ENCODE data around the gene BPNT1. TPM values are rescaled to one million over a fixed set of nuclear protein-coding genes. Genes with fewer than 3 reads are reported as not detected.

The BPNT1 gene
- total and polyA plus RNA-seq, 2 of the 13 experiments (the other 11 are each of a cell fraction or from before 2014, with no cell fraction given) = 35.2 to 43.9 TPM

GRCh38 chr1:220067269-220068204, 22.1 kb downstream of the BPNT1 start:
- POLR2A ChIA-PET = interaction anchor here (0.6 kb wide), 1 partner anchor 54 kb away, joined by 3 read pairs; no protein-coding TSS in a partner anchor
- FAIRE-seq = no peak
- TF ChIP-seq XRCC5 (optimal IDR thresholded peaks at IDR 0.05; ENCODE audit: low read length) = no peak
- TF ChIP-seq, protein P1, sequence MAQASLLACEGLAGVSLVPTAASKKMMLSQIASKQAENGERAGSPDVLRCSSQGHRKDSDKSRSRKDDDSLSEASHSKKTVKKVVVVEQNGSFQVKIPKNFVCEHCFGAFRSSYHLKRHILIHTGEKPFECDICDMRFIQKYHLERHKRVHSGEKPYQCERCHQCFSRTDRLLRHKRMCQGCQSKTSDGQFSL (CRISPR knock-in tag; IDR thresholded peaks at IDR 0.05) = no peak
- no peak for TF ChIP-seq AFF4 (CRISPR knock-in tag; IDR thresholded peaks at IDR 0.05)
- no peak for TF ChIP-seq ZNF282 (IDR thresholded peaks at IDR 0.05; ENCODE audit: partially characterized antibody)
- no peak for TF ChIP-seq REST (IDR thresholded peaks at IDR 0.05; ENCODE audit: borderline replicate concordance in 1 of 2, low read depth in 1 of 2, low read length in 2 of 2)
- TF ChIP-seq TOE1 (CRISPR knock-in tag; IDR thresholded peaks at IDR 0.05) = no peak
- no peak for TF ChIP-seq RCOR2 (CRISPR knock-in tag; IDR thresholded peaks at IDR 0.05)
- TF ChIP-seq SKI (IDR thresholded peaks at IDR 0.05; ENCODE audit: partially characterized antibody) = no peak
- TF ChIP-seq CHD4 (IDR thresholded peaks at IDR 0.05; ENCODE audit: borderline replicate concordance, low read length) = no peak
- no peak for TF ChIP-seq PAXIP1 (CRISPR knock-in tag; conservative IDR thresholded peaks at IDR 0.05)
- TF ChIP-seq NFKB2 (CRISPR knock-in tag; IDR thresholded peaks at IDR 0.05; ENCODE audit: borderline replicate concordance) = no peak

More at GRCh38 chr1:220067269-220068204, 22.1 kb downstream of the BPNT1 start:
- Histone ChIP-seq H3K27me3 (ENCODE audit: control insufficient read depth in 1 of 2, insufficient read depth in 2 of 2, low read length in 2 of 2) (no peaks in the 10 kb centered on the region; a peak in 1 of 5 replicates), H3K36me3 (replicated peaks in 1 of 2; ENCODE audit: control insufficient read depth in 1 of 2, insufficient read depth in 2 of 2, low read length in 2 of 2) (peaks cover 9 to 36% of the 10 kb centered on the region in 2 experiments), H4K20me1 (ENCODE audit: insufficient read depth, low read length) (no peaks in the 10 kb centered on the region), H3K27ac (ENCODE audit: extremely low read length, insufficient read depth, low read length) (no peak overlapping the region), H3K4me3 (replicated peaks in 1 of 3; ENCODE audit: insufficient read depth in 1 of 3, low read depth in 2 of 3, low read length in 3 of 3) (no peak overlapping the region), H3K4me1 (ENCODE audit: insufficient read depth, low read length) (no peaks in the 10 kb centered on the region), H3K9me3 (ENCODE audit: low read length) (no peaks in the 10 kb centered on the region), H3K4me2 (ENCODE audit: low read depth, low read length) (no peak overlapping the region), H3K9ac (ENCODE audit: insufficient read depth, low read depth, low read length) (no peak overlapping the region), H3K79me2 (ENCODE audit: insufficient read depth, low read length) (no peaks in the 10 kb centered on the region), H2AFZ (ENCODE audit: low read length) (no peak overlapping the region)
- CTCF ChIA-PET (ENCODE audit: low intra/inter-chr PET ratio, low total read pairs) = no interaction called here
- no peak for DNase-seq (ENCODE audit: low spot score)
- ATAC-seq = no peak
- intact Hi-C loops (cut with micrococcal nuclease; ENCODE audit: unreplicated experiment) (no loop called here), in situ Hi-C loops (cut with HindIII; ENCODE audit: extremely low pct_ligation_motif_present, low pct_unique_long_range_greater_than_20kb) (no loop called here)
- 95% methylated on average over 3 of the region's 3 CpGs for WGBS (ENCODE audit: low lambda C conversion rate)
- no TSS peak for BruUV-seq (replicated peaks)

Data from HepG2 (cell line).